Activated CD4-positive, alpha-beta T cell treated with anti-CD3 and anti-CD28 coated beads, Interleukin-2, amount 50 U/mL, for 1 hour (primary cell): ENCODE measurements around the gene ZNF423.

Experiments
- DNase-seq: peaks from one replicate; pipeline ENCODE4 v3.0.0-alpha.2; 2020

ZNF423 gene

DNA sequence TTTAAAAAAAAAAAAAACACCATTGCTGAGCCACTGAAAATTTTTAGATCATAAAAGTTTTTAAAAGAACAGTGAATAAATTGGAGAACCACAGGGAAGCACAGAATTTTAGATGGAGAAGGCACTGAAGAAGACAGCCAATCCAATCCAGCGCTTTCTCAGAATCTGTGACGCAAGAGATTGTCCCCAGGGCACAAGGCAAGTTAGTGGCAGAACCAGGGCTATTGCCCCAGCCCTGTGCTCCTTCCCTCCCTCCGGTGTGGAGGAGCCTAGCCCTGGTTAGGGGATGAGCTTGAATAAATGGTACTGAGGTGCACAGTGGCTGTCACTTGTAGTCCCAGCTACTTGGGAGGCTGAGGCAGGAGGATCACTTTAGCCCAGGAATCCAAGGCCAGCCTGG, 108.3 kb downstream of the ZNF423 start:
- DNase-seq, result no peak

DNA sequence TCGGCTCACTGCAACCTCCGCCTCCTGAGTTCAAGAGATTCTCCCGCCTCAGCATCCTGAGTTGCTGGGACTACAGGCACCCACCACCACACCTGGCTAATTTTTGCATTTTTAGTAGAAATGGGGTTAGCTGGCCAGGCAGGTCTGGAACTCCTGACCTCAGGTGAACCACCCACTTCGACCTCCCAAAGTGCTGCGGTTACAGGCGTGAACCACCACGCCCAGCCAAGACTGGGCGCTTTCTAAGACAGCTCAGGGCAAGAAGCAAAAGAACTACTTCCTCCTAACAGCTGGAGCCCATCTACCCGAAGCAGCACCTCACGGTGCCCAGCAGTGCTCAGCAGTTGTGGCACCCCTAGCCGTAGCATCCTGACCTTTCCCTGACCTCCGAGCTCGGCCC, 109.4 kb downstream of the ZNF423 start:
- no peak for DNase-seq

DNA sequence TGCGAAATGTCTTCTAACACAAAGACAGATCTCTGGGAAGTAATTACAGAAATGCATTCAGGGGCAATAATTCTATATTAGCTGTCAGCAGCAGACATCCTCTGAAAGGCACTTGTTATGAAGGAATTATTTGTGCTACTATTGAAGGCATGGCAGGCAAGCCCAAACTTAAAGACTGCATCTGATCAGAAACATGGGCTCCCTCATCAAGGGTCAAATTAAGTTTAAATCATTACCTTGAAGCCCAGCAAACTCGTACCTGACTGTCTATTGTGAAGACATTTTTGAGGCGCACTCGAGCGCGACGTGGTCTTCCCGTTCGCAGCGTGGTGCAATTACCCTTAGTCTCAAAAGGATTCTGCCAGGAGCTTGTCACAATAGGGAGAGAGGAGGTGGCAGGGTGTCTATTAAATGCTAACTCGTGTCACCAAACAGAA, 110.6 kb downstream of the ZNF423 start:
- DNase-seq, result no peak

DNA sequence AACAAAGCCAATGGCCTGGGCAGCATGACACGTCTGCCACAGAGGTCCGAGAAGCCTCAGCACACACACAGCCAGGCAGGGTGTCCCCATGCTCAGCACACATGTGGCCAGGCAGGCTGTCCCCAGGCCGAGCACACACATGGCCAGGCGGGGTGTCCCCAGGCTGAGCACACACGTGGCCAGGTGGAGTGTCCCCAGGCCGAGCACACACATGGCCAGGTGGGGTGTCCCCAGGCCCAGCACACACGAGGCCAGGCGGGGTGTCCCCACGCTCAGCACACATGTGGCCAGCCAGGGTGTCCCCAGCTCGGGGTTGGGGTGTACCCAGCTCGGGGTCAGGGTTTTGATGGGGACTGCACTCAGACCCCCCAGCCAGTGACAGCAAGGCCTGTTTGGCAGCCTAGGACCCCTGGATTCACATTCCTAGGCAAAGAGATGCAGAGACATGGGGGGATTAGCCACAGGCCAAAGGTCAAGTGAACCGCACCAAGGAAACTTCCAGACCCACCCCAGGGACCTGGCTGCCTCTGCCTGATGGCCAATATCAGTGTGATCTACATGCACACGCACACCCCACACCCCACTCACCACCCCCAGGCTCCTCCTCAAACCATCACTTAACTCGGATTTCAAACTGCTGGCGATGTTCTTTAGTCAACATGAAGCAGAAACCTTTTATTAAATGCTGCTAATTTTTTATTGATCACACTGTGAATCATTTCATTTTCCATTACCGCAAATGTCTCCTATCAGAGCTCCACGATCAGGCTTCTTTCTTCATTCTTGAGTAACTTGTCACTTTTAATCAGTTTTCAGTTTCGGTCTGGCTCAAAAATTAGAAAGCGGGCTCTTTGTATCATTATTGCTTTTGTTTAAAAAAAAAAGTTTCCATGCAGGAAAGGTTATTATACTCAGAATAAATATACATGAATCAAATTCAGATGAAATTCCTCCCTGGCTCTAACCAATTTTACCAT, 111.4 kb downstream of the ZNF423 start:
- no peak for DNase-seq

DNA sequence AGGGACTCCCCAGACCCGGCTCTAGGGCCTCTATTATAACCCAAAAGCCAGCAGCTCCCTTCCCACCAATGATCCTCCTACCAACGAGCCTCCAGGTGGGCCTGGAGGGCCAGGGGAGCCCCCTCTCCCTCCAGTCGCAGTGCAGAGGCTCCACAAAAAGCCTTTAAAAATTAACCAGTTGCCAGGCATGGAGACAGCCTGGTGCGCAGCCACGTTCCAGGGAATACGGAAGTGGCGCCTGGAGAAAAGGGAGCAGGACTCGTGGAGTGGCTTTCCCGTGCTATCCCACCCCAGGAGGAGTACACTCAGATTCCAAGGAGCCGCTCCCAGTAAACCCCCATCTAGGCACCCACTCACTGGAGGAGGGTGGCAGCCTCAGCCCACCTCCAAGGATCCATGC, 112.3 kb downstream of the ZNF423 start:
- DNase-seq, result no peak

DNA sequence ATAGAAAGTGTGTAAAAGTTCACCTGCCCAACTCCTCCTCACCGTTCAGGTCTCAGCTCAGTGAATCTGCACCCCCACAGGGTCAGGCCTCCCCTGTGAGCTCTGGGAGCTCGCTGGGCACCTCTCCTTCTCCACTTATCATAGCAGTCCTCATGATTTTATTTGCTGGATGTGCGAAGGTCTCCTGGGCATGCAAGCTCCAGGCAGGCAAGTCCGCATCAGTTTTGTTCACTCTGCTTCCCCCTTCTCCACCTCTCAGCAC, 112.8 kb downstream of the ZNF423 start:
- DNase-seq, result no peak

DNA sequence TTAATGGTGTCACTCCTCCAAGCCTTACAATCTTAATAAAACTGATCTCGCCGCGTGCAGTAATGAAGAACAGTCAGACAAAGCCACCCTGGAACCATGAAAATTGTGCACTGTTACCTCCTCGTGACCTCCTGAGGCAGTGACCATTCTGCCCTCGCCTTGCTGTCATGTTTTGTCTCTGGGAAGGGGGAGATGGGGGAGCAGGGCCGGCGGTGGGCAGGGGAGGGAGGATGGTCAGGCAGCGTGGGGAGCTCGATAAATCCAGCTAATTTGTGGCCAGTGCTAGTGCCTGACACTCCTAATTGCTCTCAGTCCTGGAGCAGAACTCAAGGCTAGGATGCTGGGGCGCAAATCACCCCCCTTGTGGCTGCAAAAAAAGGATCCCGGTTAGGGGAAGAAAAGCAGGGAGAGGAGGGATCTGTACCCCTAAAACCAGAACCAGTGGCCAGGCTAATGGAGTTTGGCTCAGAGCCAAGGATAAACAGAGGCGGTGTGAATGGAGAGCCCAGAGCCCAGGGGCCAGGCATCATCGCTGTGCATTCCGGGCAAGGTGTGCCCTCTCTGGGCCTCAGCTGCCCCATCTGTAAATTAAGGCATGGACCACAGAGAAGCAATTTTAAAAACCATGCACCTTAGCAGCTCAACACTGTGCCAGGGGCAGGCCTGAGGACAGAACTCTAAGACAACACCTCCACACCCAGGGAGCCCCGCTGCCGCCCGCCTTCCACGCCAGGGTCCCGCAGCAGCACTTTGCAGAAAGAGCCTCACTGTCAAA, 113.3 kb downstream of the ZNF423 start:
- no peak for DNase-seq

DNA sequence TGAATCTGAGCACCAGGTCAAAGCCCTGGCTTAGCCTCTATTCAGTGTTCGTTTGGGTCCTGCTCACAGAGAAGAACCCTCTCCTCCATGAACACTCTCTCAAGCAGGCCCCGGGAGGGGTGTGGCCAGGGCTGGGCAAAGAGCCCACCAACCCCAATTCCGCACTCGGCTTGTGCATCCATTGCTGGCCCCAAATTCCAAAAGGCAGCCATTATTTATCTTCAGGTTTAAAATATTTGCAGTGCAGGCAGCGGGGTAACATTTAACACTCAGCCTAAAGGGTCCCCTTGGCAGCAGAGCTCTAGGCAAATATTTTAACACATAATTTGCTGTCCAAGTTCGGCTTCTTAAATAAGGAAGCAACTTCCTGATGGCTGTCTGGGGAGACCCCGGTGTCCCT, 115.7 kb downstream of the ZNF423 start:
- no peak for DNase-seq

DNA sequence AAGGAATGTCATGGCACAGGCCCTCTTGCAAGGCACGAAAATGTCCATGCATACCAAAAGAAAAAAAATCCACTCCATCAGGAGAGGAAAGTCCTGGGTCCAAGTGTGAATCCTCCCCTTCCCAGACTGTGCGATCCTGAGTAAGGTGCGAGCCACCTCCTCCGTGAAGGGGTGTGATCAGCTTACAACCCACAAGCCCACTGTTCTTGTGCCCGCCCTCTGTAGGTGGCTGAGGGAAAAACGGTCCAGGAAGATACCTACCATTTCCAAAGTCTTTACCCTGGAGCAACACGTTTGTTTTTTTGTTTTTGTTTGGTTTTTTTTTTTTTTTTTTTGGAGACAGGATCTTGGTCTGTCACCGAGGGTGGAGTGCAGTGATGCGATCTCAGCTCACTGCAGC, 116.5 kb downstream of the ZNF423 start:
- DNase-seq, result no peak

DNA sequence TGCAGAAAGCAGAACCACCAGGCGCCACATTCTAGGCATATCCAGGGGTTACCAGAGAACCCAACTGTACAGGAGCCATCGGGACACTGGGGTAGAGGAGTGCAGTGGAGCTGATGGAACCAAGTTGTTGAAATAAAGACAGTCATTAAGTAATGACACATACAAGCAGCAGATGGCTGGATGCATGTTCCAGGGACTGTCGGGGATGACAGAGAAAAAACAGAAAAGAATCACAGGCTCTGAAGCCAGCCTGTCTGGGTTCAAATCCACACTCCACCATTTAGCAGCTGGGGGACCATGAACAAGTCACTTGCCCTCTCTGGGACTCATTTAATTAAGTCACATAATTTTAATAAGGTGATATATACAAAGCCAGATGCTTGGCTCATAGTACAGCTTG, 117.1 kb downstream of the ZNF423 start:
- DNase-seq, result no peak

DNA sequence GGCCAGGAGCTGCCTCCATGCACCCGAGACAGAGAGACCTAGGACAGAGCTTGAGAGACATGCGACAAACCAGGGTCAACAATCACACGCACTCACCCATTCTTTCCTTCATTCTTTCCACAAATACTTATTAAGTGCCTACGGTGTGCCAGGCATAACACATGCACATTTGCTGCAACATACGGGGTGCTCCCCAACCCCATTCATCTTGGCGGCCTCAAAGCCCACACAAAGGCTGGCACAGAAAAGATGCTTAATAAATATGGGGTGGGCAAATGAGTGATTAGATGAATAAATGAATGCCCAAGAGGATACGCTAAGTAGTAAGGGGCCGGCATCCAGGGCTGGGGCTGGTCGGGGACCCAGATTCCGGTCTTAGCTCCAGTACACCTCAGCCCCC, 117.9 kb downstream of the ZNF423 start:
- no peak for DNase-seq

DNA sequence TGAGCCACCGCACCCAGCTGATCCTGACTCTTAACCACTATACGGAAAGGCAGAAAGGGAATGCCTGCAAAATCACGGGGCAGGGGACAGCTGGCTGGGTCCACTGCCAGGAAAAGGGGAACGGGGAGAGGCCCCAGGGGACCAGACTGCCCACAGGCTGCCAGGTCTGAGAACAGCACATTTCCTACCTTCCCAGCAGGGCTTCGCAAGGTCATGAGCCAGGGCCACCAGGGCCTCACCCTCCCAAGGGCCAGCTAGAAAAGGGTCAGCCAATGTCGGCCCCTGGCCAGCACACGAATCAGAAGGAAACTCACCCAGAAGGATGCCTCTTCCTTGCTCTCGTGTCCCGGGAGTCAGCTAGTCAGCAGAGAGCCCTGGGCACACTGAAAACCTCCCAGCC, 118.4 kb downstream of the ZNF423 start:
- DNase-seq, result no peak

DNA sequence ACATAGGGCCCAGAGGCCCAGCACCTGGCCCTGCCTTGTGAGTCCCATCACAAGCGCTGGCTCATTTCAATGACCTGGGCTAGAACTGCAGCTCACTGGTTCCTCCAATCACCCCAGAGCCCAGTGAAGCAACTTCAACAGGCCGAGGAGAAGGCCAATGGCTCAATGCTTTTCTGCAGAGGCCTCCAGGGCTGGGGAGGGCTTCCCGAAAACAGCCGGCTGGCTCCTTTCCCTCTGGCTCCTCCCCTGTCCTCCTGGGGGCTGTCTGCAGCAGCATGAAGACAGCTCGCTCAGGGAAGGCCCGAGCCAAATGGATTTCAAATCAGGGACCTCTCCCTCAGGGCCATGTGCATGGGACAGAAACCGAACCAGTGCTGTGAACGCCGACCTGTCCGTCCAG, 121.6 kb downstream of the ZNF423 start:
- no peak for DNase-seq

DNA sequence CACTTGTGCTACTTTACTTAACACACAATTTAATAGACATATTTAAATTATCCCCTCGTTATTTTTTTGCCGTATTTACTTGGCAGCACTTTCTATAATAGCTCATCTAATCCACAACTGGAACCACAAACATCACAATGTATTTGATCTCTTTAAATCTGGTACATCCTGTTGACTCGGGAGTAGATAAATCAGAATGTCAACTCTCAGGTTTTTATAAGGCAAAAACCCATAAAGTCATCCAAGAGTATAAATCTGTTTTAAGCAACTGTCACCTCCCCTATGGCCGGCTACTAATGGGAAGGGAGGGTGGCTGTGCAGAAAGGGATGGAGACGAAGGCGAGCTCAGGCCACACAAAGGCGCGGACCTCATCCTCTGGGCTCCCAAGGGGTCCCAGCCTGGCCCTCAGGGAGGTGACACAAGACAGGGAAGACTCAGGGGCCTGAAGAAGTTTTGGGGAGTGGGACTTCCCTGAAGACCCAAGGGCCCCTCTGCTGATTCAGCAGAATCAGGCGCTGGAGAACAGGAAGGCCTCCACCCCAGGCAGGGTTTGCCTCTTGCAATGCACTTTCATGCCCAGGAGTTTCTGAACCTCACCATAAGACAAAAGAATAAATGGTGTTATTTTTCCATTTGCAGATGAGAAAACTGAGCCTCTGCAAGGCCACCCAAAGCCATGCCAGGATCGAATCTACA, 122.5 kb downstream of the ZNF423 start:
- DNase-seq, result no peak

DNA sequence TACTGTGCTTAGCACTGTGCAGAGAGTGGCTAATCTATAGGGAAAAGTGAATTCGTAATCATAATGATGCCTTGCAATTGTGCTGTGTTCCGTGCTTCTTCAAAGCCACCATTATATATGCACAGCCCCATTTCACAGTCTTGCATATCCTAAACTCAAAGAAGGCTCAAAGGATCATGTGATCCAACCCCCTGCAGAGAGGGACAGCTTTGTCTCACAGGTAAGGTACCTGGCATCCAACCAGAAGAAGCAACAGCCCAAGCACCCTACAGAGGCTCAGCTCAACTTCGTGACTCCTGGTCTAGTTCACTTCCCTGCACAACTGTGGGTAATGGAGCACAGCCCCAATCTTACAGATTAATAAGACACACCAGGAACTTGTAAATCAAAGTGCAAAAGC, 124.0 kb downstream of the ZNF423 start:
- DNase-seq, result no peak

DNA sequence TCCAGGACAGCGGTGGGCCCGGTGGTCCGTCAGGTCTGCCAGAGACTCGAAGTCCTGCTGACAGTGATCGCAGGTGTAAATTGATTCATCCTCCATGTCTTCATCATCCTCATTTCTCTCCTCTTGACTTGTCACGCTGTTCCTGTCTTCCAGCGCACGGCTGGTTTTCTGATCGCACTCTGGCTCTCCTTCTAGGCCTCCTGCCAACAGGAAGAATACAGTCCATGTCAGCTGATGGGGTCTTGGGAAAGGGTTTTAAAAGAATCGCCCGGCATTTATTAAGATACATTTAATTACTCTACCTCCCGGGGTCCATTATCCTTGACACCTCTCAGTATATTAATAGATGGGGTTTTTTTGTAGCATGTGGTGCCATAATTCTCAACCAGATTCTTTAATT, 125.1 kb downstream of the ZNF423 start:
- DNase-seq, result no peak

DNA sequence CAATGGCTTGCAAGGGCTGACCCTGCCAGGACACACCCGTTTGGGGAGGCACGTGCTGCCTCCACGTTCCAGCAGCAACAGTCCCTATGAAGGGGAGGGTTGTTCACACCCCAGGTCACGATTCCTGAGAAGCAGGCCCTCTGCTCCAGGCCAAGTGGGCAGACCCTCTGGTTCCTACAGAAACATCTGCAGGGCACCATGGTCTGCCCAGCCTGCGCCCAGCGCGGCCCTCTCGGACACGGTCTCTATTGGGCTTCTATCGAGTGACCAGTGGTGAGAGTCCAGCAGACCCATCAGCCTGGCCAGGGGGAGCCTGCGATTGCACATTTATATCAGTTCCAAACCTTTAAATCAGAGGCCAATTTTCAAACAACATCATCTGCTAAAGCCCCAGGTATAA, 128.3 kb downstream of the ZNF423 start:
- DNase-seq, result no peak

DNA sequence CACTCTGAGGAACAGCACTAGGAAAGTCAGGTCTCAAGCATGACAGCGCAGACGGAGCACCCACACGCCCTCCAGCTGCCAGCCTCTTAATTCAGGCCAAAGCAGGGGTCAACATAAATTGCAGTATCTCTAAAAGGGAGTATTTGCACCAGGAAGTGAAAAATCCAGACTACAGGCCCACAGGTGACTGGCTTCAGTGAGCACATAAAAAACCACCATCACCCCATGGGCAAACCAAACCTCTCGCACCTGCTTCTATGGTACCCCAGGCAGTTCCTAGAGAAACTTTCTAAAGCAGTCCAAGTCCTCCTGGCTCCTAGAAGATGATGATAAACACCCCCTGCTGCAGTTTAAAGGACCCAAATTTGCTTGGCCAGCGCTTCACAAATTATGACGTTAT, 129.8 kb downstream of the ZNF423 start:
- no peak for DNase-seq

DNA sequence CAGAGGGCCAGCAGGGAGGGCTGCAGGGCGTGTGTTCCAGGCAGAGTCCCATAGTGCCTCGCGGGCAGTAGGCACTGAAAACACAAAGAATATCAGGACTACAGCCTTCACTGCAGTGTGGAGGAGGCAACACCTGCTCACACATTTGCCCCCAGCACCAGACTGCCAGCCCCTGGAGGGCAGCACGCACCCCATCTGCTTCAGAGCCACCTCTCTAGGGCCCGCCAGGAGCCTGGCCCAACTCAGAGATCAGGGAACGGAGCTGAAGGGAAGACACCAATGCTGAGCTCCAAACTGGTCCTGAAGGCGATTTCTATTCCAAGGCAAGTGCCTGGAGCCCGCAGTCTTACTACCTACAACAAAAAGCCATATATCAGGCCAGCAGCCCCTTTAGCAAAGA, 130.3 kb downstream of the ZNF423 start:
- no peak for DNase-seq

DNA sequence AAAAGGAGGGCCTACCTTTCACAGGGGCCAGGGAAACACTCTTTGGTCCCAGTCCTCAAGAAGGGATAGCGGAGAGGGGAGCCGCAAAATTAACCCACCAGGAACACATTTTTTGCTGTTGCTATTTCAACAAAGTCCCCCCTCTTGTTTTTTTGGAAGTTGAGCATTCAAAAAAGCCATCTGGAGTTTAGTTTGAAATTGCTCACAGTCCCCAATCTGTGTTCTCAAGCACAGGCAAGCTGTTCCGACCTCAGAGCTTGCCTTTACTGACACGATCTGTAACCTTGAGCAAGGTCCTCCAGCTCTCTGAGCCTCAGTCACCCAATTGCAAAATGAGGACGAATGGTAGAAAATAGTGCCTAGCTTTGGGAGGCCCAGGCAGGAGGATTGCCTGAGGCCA, 131.1 kb downstream of the ZNF423 start:
- no peak for DNase-seq

DNA sequence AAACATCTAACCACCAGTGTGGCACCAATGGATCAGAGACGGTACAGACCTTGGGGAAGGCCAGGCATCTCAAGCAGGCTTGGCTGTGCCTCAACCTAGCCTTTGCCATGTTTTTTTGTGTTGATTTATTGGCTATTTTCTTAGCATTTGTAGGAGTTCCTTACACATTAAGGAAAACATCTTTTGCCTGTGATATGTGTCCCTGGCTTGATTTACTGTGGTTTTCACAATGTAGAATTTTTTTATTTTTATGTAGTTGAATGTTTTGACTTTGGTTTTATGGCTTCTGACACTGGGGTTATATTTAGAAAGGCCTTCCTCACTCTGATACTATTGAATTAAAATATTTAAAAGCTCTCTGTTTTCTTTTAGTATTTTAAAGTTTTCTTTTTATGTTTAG, 132.6 kb downstream of the ZNF423 start:
- no peak for DNase-seq

DNA sequence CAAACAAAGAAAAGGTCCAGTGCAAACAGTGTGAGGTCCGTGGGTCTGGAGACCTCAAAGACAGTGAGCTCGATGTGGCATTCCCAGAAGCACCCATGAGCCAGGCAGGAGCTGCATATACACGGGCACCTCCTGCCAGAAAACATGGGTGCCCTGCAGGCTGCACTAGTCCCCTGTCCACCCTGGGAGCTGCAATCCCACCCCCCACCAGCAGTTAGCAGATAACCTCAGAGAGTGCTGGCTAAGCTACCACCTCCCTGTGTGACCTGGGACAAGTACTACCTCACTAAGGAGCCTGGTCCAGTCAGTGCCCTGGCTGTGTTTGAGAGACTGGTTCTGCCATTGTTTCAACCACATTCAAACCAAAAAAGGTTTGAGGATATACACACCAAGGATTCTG, 135.7 kb downstream of the ZNF423 start:
- DNase-seq, result no peak

DNA sequence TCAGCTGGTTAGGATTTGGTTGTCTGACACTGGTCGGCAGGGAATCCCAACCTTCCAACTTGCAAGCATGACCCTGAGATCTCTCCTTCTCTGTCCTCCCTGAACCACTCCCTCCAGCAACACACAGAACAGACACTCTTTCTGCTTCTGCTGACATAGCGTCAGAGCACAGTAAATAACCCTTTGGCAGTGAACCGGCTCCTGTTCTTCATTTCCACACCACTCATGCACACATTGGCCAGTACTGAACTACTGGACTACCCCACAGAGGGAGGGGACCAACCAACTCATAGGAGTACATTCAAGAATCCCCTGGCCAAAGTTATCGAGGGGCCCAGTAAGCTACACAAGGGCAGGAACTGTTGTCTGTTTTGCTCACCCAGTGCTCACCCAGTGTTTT, 138.2 kb downstream of the ZNF423 start:
- no peak for DNase-seq
